Liver (tissue), 3 donors: ENCODE measurements around the gene CASTOR1.

Experiments used
- TAF1 ChIP-seq: conservative IDR thresholded peaks from 2 replicates; pipeline ENCODE4 v1.6.1; 2016; ENCODE audit warnings: antibody characterized with exemption, mild to moderate bottlenecking
- TF ChIP-seq, protein P1 (sequence below): fragments of 150-350 bp; IDR thresholded peaks from 2 replicates; pipeline ENCODE4 v1.5.1; 2017; ENCODE audit warnings: improper control_type of control experiment, low read depth, low read length; ENCODE audit not compliant: missing input control
- TF ChIP-seq, protein P2 (sequence below): IDR thresholded peaks from 2 replicates; pipeline ENCODE4 v1.6.1; 2016; ENCODE audit warnings: antibody characterized with exemption
- TF ChIP-seq, protein P3 (sequence below): IDR thresholded peaks from 2 replicates; pipeline ENCODE4 v1.6.1; 2016; ENCODE audit warnings: antibody characterized with exemption
- donor health status: healthy.
- donor health status: healthy.

DNA sequence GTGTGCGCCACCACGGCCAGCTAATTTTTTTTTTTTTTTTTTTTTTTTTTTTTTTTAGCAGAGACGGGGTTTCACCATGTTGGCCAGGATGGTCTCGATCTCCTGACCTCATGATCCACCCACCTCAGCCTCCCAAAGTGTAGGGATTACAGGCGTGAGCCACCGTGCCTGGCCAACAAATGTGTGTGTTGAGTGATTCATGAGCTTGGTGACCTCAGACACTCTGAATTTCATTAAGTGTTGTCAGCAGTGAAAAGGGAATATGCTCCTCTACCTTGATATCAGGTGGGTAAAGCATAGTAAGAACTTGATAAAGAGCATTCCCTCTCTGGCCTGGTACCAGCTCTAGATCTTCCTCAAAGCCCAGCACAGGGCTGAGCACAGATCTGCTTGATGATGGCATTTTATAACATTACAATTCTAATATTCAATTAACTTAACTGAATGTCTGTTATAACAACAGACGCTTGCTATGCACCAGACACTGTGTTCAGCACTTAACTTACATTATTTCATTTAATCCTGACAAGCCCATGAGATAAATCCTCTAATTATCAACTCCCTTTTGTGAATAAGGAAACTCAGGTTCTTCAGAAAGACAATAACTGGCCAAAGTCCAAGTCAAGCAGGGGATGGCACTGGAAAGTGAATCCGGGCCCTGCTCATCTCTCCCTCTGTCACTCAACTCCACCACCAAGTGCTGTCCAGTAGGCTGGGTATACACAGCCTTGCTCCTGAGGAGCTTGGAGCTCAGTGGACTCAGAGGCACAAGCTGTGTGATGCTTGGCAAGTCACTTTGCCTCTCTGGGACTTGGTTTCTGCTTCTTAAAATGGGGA is 24.4 kb upstream of the CASTOR1 start:
- TF ChIP-seq, protein P1, sequence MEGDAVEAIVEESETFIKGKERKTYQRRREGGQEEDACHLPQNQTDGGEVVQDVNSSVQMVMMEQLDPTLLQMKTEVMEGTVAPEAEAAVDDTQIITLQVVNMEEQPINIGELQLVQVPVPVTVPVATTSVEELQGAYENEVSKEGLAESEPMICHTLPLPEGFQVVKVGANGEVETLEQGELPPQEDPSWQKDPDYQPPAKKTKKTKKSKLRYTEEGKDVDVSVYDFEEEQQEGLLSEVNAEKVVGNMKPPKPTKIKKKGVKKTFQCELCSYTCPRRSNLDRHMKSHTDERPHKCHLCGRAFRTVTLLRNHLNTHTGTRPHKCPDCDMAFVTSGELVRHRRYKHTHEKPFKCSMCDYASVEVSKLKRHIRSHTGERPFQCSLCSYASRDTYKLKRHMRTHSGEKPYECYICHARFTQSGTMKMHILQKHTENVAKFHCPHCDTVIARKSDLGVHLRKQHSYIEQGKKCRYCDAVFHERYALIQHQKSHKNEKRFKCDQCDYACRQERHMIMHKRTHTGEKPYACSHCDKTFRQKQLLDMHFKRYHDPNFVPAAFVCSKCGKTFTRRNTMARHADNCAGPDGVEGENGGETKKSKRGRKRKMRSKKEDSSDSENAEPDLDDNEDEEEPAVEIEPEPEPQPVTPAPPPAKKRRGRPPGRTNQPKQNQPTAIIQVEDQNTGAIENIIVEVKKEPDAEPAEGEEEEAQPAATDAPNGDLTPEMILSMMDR: no peak
- TF ChIP-seq, protein P2, sequence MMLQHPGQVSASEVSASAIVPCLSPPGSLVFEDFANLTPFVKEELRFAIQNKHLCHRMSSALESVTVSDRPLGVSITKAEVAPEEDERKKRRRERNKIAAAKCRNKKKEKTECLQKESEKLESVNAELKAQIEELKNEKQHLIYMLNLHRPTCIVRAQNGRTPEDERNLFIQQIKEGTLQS: no peak
- no peak for TF ChIP-seq TAF1
- TF ChIP-seq, protein P3, sequence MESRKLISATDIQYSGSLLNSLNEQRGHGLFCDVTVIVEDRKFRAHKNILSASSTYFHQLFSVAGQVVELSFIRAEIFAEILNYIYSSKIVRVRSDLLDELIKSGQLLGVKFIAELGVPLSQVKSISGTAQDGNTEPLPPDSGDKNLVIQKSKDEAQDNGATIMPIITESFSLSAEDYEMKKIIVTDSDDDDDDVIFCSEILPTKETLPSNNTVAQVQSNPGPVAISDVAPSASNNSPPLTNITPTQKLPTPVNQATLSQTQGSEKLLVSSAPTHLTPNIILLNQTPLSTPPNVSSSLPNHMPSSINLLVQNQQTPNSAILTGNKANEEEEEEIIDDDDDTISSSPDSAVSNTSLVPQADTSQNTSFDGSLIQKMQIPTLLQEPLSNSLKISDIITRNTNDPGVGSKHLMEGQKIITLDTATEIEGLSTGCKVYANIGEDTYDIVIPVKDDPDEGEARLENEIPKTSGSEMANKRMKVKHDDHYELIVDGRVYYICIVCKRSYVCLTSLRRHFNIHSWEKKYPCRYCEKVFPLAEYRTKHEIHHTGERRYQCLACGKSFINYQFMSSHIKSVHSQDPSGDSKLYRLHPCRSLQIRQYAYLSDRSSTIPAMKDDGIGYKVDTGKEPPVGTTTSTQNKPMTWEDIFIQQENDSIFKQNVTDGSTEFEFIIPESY: no peak
